Measurements from ENCODE around the gene BEX2. TPM values are rescaled to one million over a fixed set of nuclear protein-coding genes. Genes with fewer than 3 reads are reported as not detected.
A peak's percentile ranks its signal among the peaks of the same experiment; 100 is the strongest.

BEX2 gene
- total and polyA plus RNA-seq, 4 donors = 13.9 to 52.5 (median 22.6) TPM

- Histone ChIP-seq H3K27ac (ENCODE audit: low read depth in 1 of 2, low read length in 1 of 2) (no peak overlapping the region), H3K4me1 (ENCODE audit: control insufficient read depth in 5 of 5, insufficient read depth in 5 of 5, low read length in 5 of 5) (peaks cover 0 to 3% (median 0%) of the 10 kb centered on the region in 5 donors), H3K4me3 (no peak overlapping the region), H3K9ac (ENCODE audit: insufficient read depth in 1 of 2, low read length in 2 of 2) (no peak overlapping the region), H3K27me3 (ENCODE audit: control insufficient read depth in 3 of 3, insufficient read depth in 3 of 3, low read length in 2 of 3) (peaks cover 7 to 54% (median 26%) of the 10 kb centered on the region in 3 donors), H3K36me3 (ENCODE audit: control insufficient read depth in 4 of 4, insufficient read depth in 4 of 4, low read length in 4 of 4) (no peaks in the 10 kb centered on the region), H3K9me3 (ENCODE audit: control insufficient read depth in 4 of 4, insufficient read depth in 3 of 4, low read length in 3 of 4) (no peaks in the 10 kb centered on the region)
- no peak for DNase-seq
- WGBS, 2 donors = 59 to 78% methylated on average over 27 to 29 of the region's 29 CpGs
- no peak for TF ChIP-seq CTCF (IDR thresholded peaks at IDR 0.05; ENCODE audit: control extremely low read depth, extremely low read depth)
- no peak for ATAC-seq (ENCODE audit: insufficient read depth, low FRiP score)
Measured at GRCh38 chrX:103347682-103348397, 37.0 kb upstream of the BEX2 start.

- Histone ChIP-seq H3K4me3 (no peak overlapping the region), H3K27ac (ENCODE audit: low read depth in 1 of 2, low read length in 1 of 2) (no peak overlapping the region), H3K27me3 (ENCODE audit: control insufficient read depth in 3 of 3, insufficient read depth in 3 of 3, low read length in 2 of 3) (peaks cover 7 to 43% (median 33%) of the 10 kb centered on the region in 3 donors), H3K9me3 (ENCODE audit: control insufficient read depth in 4 of 4, insufficient read depth in 3 of 4, low read length in 3 of 4) (peaks cover 0 to 2% (median 0%) of the 10 kb centered on the region in 4 donors), H3K4me1 (ENCODE audit: control insufficient read depth in 5 of 5, insufficient read depth in 5 of 5, low read length in 5 of 5) (peaks cover 0 to 3% (median 0%) of the 10 kb centered on the region in 5 donors), H3K36me3 (ENCODE audit: control insufficient read depth in 4 of 4, insufficient read depth in 4 of 4, low read length in 4 of 4) (no peaks in the 10 kb centered on the region), H3K9ac (ENCODE audit: insufficient read depth in 1 of 2, low read length in 2 of 2) (no peak overlapping the region)
- 37 to 43% methylated on average over 2 of the region's 2 CpGs for WGBS, 2 donors
- ATAC-seq (ENCODE audit: insufficient read depth, low FRiP score) (no peak), DNase-seq (no peak)
- TF ChIP-seq CTCF (IDR thresholded peaks at IDR 0.05; ENCODE audit: control extremely low read depth, extremely low read depth) = no peak
Measured at GRCh38 chrX:103344606-103345005, 33.8 kb upstream of the BEX2 start.

GRCh38 chrX:103343105-103343504, 32.3 kb upstream of the BEX2 start:
- peaks cover 0 to 2% (median 0%) of the 10 kb centered on the region in 4 donors for H3K9me3 ChIP-seq (ENCODE audit: control insufficient read depth in 4 of 4, insufficient read depth in 3 of 4, low read length in 3 of 4)
- peak; percentile 30 to 59 (median 37) for DNase-seq
- no peak overlapping the region for H3K27ac ChIP-seq (ENCODE audit: low read depth in 1 of 2, low read length in 1 of 2)
- peaks cover 1 to 40% (median 25%) of the 10 kb centered on the region in 3 donors for H3K27me3 ChIP-seq (ENCODE audit: control insufficient read depth in 3 of 3, insufficient read depth in 3 of 3, low read length in 2 of 3)
- no peak for ATAC-seq (ENCODE audit: insufficient read depth, low FRiP score)
- no peak overlapping the region for H3K4me3 ChIP-seq
- TF ChIP-seq CTCF (IDR thresholded peaks at IDR 0.05; ENCODE audit: control extremely low read depth, extremely low read depth) = no peak
- H3K36me3 ChIP-seq (ENCODE audit: control insufficient read depth in 4 of 4, insufficient read depth in 4 of 4, low read length in 4 of 4) = no peaks in the 10 kb centered on the region
- H3K9ac ChIP-seq (ENCODE audit: insufficient read depth in 1 of 2, low read length in 2 of 2) = no peak overlapping the region
- 2 to 20% methylated on average over 2 of the region's 2 CpGs for WGBS, 2 donors
- H3K4me1 ChIP-seq (ENCODE audit: control insufficient read depth in 5 of 5, insufficient read depth in 5 of 5, low read length in 5 of 5) = peaks cover 0 to 3% (median 0%) of the 10 kb centered on the region in 5 donors
